Measurements from ENCODE around the gene AJM1.
"Not testable (repeated sequence)": the region's sequence is repeated elsewhere in the genome, so short reads cannot be mapped to it uniquely, and the experiment has no call there.

Gene AJM1

DNA sequence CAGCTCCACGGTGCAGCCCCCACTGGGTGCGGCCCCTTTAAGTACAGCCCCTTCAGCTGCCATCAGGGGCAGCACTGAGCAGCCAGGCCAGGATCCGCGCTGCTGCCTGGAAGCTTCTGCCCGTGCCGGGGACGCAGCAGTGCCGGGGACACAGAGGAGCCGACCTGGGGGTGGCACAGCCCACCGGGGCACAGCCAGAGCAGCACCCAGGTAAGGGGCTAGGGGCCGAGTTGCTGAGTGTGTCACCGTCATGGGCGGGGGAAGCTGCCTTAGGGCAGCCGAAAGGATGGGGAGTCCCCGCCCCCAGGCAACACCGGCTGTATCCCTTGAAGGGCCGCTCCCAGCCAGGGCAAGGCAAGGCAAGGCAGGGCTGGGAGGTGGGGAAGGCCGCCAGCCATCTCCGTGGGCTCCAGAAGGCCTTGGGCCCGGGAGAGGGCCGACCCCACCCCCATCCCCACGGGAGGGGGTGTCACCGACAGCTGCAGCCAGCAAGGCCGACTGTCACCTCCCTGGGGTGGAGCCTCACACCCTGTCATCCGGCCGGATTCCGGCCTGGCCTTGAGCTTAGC lies at the start of gene AJM1:
AJM1 (plus strand) TSS at position 99 of the 569 bp plus-strand sequence. CDS start 1,937 bp downstream, outside the sequence.
- not testable (repeated sequence) for H3K4me3 ChIP-seq (ENCODE audit: severe bottlenecking); H3K9me3 ChIP-seq (ENCODE audit: severe bottlenecking); H3K4me1 ChIP-seq (ENCODE audit: insufficient read depth, poor library complexity, severe bottlenecking); H3K36me3 ChIP-seq (ENCODE audit: low read depth); H3K27ac ChIP-seq (ENCODE audit: poor library complexity, severe bottlenecking); DNase-seq (ENCODE audit: low spot score)
- TF ChIP-seq, protein P1, sequence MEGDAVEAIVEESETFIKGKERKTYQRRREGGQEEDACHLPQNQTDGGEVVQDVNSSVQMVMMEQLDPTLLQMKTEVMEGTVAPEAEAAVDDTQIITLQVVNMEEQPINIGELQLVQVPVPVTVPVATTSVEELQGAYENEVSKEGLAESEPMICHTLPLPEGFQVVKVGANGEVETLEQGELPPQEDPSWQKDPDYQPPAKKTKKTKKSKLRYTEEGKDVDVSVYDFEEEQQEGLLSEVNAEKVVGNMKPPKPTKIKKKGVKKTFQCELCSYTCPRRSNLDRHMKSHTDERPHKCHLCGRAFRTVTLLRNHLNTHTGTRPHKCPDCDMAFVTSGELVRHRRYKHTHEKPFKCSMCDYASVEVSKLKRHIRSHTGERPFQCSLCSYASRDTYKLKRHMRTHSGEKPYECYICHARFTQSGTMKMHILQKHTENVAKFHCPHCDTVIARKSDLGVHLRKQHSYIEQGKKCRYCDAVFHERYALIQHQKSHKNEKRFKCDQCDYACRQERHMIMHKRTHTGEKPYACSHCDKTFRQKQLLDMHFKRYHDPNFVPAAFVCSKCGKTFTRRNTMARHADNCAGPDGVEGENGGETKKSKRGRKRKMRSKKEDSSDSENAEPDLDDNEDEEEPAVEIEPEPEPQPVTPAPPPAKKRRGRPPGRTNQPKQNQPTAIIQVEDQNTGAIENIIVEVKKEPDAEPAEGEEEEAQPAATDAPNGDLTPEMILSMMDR (IDR thresholded peaks at IDR 0.05; ENCODE audit: poor library complexity, severe bottlenecking) = peak; percentile 77
- peak; percentile 49 for ATAC-seq (ENCODE audit: low read depth)
- H3K27me3 ChIP-seq (ENCODE audit: insufficient read depth, poor library complexity, severe bottlenecking) = peaks cover 22% of the 10 kb centered on the region

DNA sequence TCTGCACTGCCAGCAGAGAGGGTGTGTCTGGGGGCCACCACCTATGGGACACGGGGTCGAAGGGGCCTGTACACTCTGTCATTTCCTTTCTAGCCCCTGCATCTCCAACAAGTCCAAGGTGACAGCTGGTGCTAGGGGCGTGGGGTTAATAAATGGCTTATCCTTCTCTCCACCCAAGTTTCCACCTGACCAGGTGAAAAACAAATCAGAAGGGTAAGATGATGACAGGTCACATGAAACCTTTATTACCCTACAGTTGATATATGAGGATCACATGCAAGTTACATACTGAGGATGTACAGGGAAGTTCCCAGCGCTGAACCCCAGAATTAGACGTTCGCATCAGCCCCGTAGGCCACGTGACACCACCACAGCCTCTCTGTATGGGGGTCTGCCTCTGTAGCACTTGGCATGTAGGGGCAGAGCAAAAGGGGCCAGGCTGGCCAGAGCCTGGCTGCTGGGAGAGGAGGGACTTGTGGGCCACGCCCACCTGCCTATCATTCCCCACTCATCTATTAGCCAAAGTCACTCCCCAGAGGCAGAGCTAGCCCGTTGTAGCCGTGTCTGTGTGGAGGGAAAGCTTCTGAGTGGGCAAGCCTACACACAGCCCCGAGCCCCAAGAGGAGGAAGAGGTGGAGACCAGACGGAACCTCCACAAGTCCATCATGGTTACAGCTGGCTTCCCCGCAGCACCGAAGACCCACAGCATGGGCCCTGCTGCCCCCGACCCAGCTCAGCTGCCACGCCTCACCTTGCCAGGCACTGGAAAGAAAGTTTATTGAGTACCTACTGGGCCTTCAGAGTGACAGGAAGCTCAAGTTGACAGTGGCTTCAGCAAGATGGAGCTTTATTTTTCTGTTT lies 49.0 kb upstream of the AJM1 start:
- Histone ChIP-seq H3K27ac (ENCODE audit: poor library complexity, severe bottlenecking) (no peak overlapping the region), H3K9me3 (ENCODE audit: severe bottlenecking) (no peaks in the 10 kb centered on the region), H3K4me1 (ENCODE audit: insufficient read depth, poor library complexity, severe bottlenecking) (peaks cover 9% of the 10 kb centered on the region), H3K4me3 (ENCODE audit: severe bottlenecking) (no peak overlapping the region), H3K36me3 (ENCODE audit: low read depth) (peaks cover 14% of the 10 kb centered on the region), H3K27me3 (ENCODE audit: insufficient read depth, poor library complexity, severe bottlenecking) (peaks cover 22% of the 10 kb centered on the region)
- DNase-seq (ENCODE audit: low spot score) (no peak), ATAC-seq (ENCODE audit: low read depth) (no peak)
- TF ChIP-seq, protein P1 (IDR thresholded peaks at IDR 0.05; ENCODE audit: poor library complexity, severe bottlenecking) = no peak

DNA sequence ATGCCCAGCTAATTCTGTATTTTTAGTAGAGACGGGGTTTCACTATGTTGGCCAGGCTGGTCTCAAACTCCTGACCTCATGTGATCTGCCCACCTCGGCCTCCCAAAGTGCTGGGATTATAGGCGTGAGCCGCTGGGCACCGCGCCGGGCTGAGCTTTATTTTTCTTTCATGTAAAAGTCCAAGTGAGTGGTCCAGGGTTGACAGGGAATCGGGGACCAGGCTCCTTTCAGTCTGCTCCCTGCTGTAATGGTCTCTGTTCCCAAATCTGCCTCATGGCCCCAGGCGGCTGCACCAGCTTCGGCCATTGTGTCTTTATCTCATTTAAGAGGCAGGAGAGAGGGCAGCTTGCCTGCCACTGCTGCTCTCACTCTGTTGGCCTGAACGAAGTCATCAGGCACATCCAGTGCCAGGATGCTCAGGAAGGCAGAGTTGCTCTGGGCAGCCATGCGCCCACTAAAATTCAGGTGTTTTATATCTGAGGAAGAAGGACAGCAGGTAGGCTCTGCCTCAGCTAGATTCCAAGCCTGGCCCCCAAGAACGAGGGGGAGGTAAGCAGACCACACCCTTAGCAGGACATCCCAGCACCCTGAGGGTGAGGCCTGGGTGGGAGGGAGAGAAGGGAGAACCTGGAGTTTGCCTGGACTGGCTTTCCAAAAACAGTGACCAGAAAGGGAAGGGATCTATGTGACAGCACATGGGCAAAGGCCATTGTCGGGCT lies 47.8 kb upstream of the AJM1 start:
- Histone ChIP-seq H3K27ac (ENCODE audit: poor library complexity, severe bottlenecking) (no peak overlapping the region), H3K27me3 (ENCODE audit: insufficient read depth, poor library complexity, severe bottlenecking) (peaks cover 33% of the 10 kb centered on the region), H3K9me3 (ENCODE audit: severe bottlenecking) (no peaks in the 10 kb centered on the region), H3K36me3 (ENCODE audit: low read depth) (peaks cover 14% of the 10 kb centered on the region), H3K4me1 (ENCODE audit: insufficient read depth, poor library complexity, severe bottlenecking) (peaks cover 10% of the 10 kb centered on the region), H3K4me3 (ENCODE audit: severe bottlenecking) (no peak overlapping the region)
- TF ChIP-seq, protein P1 (IDR thresholded peaks at IDR 0.05; ENCODE audit: poor library complexity, severe bottlenecking) = no peak
- ATAC-seq (ENCODE audit: low read depth) (no peak), DNase-seq (ENCODE audit: low spot score) (no peak)

DNA sequence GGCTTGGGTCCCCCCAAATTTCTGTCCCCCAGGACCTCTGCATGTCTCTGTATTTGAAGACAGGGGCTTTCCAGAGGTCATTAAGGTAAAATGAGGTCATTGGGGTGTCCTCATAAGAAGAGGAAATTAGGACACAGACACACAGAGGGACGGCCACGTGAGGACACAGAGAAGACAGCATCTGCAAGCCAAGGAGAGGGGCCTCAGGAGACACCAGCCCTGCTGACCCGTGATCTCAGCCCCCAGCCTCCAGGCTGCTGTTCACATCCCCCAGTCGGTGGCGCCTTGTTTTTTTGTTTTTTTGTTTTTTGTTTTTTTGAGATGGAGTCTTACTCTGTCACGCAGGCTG lies 47.3 kb upstream of the AJM1 start:
- Histone ChIP-seq H3K36me3 (ENCODE audit: low read depth) (peaks cover 14% of the 10 kb centered on the region), H3K27me3 (ENCODE audit: insufficient read depth, poor library complexity, severe bottlenecking) (peaks cover 38% of the 10 kb centered on the region), H3K4me1 (ENCODE audit: insufficient read depth, poor library complexity, severe bottlenecking) (peaks cover 13% of the 10 kb centered on the region), H3K27ac (ENCODE audit: poor library complexity, severe bottlenecking) (no peak overlapping the region), H3K4me3 (ENCODE audit: severe bottlenecking) (no peak overlapping the region), H3K9me3 (ENCODE audit: severe bottlenecking) (no peaks in the 10 kb centered on the region)
- ATAC-seq (ENCODE audit: low read depth) (no peak), DNase-seq (ENCODE audit: low spot score) (no peak)
- TF ChIP-seq, protein P1 (IDR thresholded peaks at IDR 0.05; ENCODE audit: poor library complexity, severe bottlenecking) = no peak
